CMK (cell line): ENCODE measurements around the gene FBLN2.

Experiments used
- DNase-seq: peaks from one replicate; pipeline ENCODE4 v3.0.0-alpha.2; 2010; ENCODE audit warnings: low read depth

FBLN2 gene

GRCh38 chr3:13582366-13583250 lies 33.7 kb downstream of the FBLN2 start:
- no peak for DNase-seq

- no peak for DNase-seq
Observed at GRCh38 chr3:13583251-13584180, 34.6 kb downstream of the FBLN2 start.

GRCh38 chr3:13584427-13584891 lies 35.5 kb downstream of the FBLN2 start:
- no peak for DNase-seq

- DNase-seq = no peak
Observed at GRCh38 chr3:13584901-13585300, 36.0 kb downstream of the FBLN2 start.

- peak; percentile 38 for DNase-seq
Observed at GRCh38 chr3:13587442-13587841, 38.5 kb downstream of the FBLN2 start.

- DNase-seq = no peak
Observed at GRCh38 chr3:13588221-13588701, 39.3 kb downstream of the FBLN2 start.

- no peak for DNase-seq
Observed at GRCh38 chr3:13588993-13589392, 40.1 kb downstream of the FBLN2 start.

- no peak for DNase-seq
Observed at GRCh38 chr3:13590841-13591520, 42.1 kb downstream of the FBLN2 start.

- DNase-seq = no peak
Observed at GRCh38 chr3:13593615-13594014, 44.7 kb downstream of the FBLN2 start.

- no peak for DNase-seq
Observed at GRCh38 chr3:13594146-13594545, 45.2 kb downstream of the FBLN2 start.

GRCh38 chr3:13594991-13595421 lies 46.1 kb downstream of the FBLN2 start:
- no peak for DNase-seq

- DNase-seq = no peak
Observed at GRCh38 chr3:13595485-13595884, 46.6 kb downstream of the FBLN2 start.

GRCh38 chr3:13596426-13597205 lies 47.7 kb downstream of the FBLN2 start:
- DNase-seq = no peak

- DNase-seq = no peak
Observed at GRCh38 chr3:13597661-13598060, 48.7 kb downstream of the FBLN2 start.

- DNase-seq = no peak
Observed at GRCh38 chr3:13598201-13598600, 49.3 kb downstream of the FBLN2 start.

- no peak for DNase-seq
Observed at GRCh38 chr3:13598926-13599886, 50.3 kb downstream of the FBLN2 start.

GRCh38 chr3:13599887-13600450 lies 51.0 kb downstream of the FBLN2 start:
- DNase-seq = no peak

- no peak for DNase-seq
Observed at GRCh38 chr3:13600950-13601691, 52.2 kb downstream of the FBLN2 start.

- no peak for DNase-seq
Observed at GRCh38 chr3:13601692-13602080, 52.8 kb downstream of the FBLN2 start.
